ENCODE results near the gene CFAP57. TPM values are rescaled to one million over a fixed set of nuclear protein-coding genes. Genes with fewer than 3 reads are reported as not detected.

Gene CFAP57
- total RNA-seq, 1 donor from 2014 or later, result 4.8 TPM

- H3K4me3 ChIP-seq (ENCODE audit: low read depth, low read length), result no peak overlapping the region
- TF ChIP-seq, protein P1, sequence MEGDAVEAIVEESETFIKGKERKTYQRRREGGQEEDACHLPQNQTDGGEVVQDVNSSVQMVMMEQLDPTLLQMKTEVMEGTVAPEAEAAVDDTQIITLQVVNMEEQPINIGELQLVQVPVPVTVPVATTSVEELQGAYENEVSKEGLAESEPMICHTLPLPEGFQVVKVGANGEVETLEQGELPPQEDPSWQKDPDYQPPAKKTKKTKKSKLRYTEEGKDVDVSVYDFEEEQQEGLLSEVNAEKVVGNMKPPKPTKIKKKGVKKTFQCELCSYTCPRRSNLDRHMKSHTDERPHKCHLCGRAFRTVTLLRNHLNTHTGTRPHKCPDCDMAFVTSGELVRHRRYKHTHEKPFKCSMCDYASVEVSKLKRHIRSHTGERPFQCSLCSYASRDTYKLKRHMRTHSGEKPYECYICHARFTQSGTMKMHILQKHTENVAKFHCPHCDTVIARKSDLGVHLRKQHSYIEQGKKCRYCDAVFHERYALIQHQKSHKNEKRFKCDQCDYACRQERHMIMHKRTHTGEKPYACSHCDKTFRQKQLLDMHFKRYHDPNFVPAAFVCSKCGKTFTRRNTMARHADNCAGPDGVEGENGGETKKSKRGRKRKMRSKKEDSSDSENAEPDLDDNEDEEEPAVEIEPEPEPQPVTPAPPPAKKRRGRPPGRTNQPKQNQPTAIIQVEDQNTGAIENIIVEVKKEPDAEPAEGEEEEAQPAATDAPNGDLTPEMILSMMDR (IDR thresholded peaks at IDR 0.05; ENCODE audit: insufficient read depth, low read length, poor library complexity, severe bottlenecking), result no peak
- no peaks in the 10 kb centered on the region for H3K27me3 ChIP-seq (ENCODE audit: control insufficient read depth, insufficient read depth, low read length)
- peaks cover 4% of the 10 kb centered on the region for H3K36me3 ChIP-seq (ENCODE audit: control insufficient read depth, insufficient read depth, low read length)
- no peak for DNase-seq (ENCODE audit: low read depth)
Measured at GRCh38 chr1:43165162-43165561, 7.0 kb upstream of the CFAP57 start.

- no peak overlapping the region for H3K4me3 ChIP-seq (ENCODE audit: low read depth, low read length)
- no peaks in the 10 kb centered on the region for H3K27me3 ChIP-seq (ENCODE audit: control insufficient read depth, insufficient read depth, low read length)
- H3K36me3 ChIP-seq (ENCODE audit: control insufficient read depth, insufficient read depth, low read length), result peaks cover 4% of the 10 kb centered on the region
- no peak for DNase-seq (ENCODE audit: low read depth)
- TF ChIP-seq, protein P1 (IDR thresholded peaks at IDR 0.05; ENCODE audit: insufficient read depth, low read length, poor library complexity, severe bottlenecking), result no peak
Measured at GRCh38 chr1:43165765-43166164, 6.4 kb upstream of the CFAP57 start.

GRCh38 chr1:43171312-43171875 is 736 bp upstream of the CFAP57 start:
- peak overlapping the region; percentile 93 for H3K4me3 ChIP-seq (ENCODE audit: low read depth, low read length)
- TF ChIP-seq, protein P1 (IDR thresholded peaks at IDR 0.05; ENCODE audit: insufficient read depth, low read length, poor library complexity, severe bottlenecking), result no peak
- DNase-seq (ENCODE audit: low read depth), result no peak
- no peaks in the 10 kb centered on the region for H3K27me3 ChIP-seq (ENCODE audit: control insufficient read depth, insufficient read depth, low read length)
- H3K36me3 ChIP-seq (ENCODE audit: control insufficient read depth, insufficient read depth, low read length), result no peaks in the 10 kb centered on the region

DNA sequence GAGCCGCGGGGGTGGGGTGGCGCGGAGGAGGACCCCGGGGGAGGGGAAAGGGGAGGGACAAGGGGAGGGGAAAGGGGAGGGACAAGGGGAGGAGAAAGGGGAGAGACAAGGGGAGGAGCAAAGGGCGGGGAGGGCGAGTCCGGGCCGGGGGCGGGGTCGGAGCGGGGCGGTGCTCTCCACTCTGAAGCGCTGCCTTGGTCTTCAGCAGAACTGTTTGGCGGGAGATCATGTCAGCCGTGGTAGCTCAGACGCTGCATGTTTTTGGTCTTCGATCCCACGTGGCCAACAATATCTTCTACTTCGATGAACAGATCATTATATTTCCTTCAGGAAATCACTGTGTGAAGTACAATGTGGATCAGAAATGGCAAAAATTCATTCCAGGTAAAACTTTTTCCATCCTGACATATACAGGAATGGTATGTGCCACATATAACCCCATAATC is 420 bp downstream of the CFAP57 start:
- peak; percentile 23 for DNase-seq (ENCODE audit: low read depth)
- H3K27me3 ChIP-seq (ENCODE audit: control insufficient read depth, insufficient read depth, low read length), result peaks cover 4% of the 10 kb centered on the region
- H3K4me3 ChIP-seq (ENCODE audit: low read depth, low read length), result peak overlapping the region; percentile 93
- no peaks in the 10 kb centered on the region for H3K36me3 ChIP-seq (ENCODE audit: control insufficient read depth, insufficient read depth, low read length)
- TF ChIP-seq, protein P1 (IDR thresholded peaks at IDR 0.05; ENCODE audit: insufficient read depth, low read length, poor library complexity, severe bottlenecking), result no peak

GRCh38 chr1:43174873-43175272 is 2.7 kb downstream of the CFAP57 start:
- no peaks in the 10 kb centered on the region for H3K36me3 ChIP-seq (ENCODE audit: control insufficient read depth, insufficient read depth, low read length)
- TF ChIP-seq, protein P1 (IDR thresholded peaks at IDR 0.05; ENCODE audit: insufficient read depth, low read length, poor library complexity, severe bottlenecking), result no peak
- H3K4me3 ChIP-seq (ENCODE audit: low read depth, low read length), result no peak overlapping the region
- DNase-seq (ENCODE audit: low read depth), result no peak
- peaks cover 4% of the 10 kb centered on the region for H3K27me3 ChIP-seq (ENCODE audit: control insufficient read depth, insufficient read depth, low read length)

GRCh38 chr1:43177691-43178090 is 5.6 kb downstream of the CFAP57 start:
- TF ChIP-seq, protein P1 (IDR thresholded peaks at IDR 0.05; ENCODE audit: insufficient read depth, low read length, poor library complexity, severe bottlenecking), result no peak
- no peak for DNase-seq (ENCODE audit: low read depth)
- Histone ChIP-seq H3K36me3 (ENCODE audit: control insufficient read depth, insufficient read depth, low read length) (no peaks in the 10 kb centered on the region), H3K27me3 (ENCODE audit: control insufficient read depth, insufficient read depth, low read length) (peaks cover 4% of the 10 kb centered on the region), H3K4me3 (ENCODE audit: low read depth, low read length) (no peak overlapping the region)

All from kidney epithelial cell (primary cell).